PFSK-1 (cell line): ENCODE data around the gene HMG20B.

Experiments used
- FOXP2 ChIP-seq: optimal IDR thresholded peaks from 2 replicates; pipeline ENCODE3; 2011; ENCODE audit warnings: borderline replicate concordance, control low read depth, inconsistent platforms; ENCODE audit not compliant: insufficient read depth; ENCODE audit errors: extremely low read length, extremely low read depth
- POLR2AphosphoS5 ChIP-seq: IDR thresholded peaks from 2 replicates; pipeline ENCODE4 v1.6.1; 2012; ENCODE audit warnings: low read depth, mild to moderate bottlenecking, control low read depth, low read length, moderate library complexity
- REST ChIP-seq, 2 experiments: IDR thresholded peaks; 2 replicates each; pipeline versions ENCODE4 v1.6.1 to v1.8.0; 2011 to 2012; ENCODE audit warnings: low read depth in 2 of 2, low read length in 2 of 2, control low read depth in 1 of 2, inconsistent platforms in 1 of 2, mild to moderate bottlenecking in 1 of 2, moderate library complexity in 1 of 2; ENCODE audit not compliant: insufficient read depth in 1 of 2
- SIN3A ChIP-seq: IDR thresholded peaks from 2 replicates; pipeline ENCODE4 v1.6.1; 2012; ENCODE audit warnings: mild to moderate bottlenecking, low read length, moderate library complexity, borderline replicate concordance; ENCODE audit not compliant: insufficient read depth
- TAF1 ChIP-seq: IDR thresholded peaks from 2 replicates; pipeline ENCODE4 v1.6.1; 2012; ENCODE audit warnings: low read length, control low read depth, borderline replicate concordance; ENCODE audit not compliant: insufficient read depth

HMG20B gene

GRCh38 chr19:3573858-3574637 is 1.3 kb downstream of the HMG20B start:
- no peak for TF ChIP-seq TAF1
- no peak for TF ChIP-seq FOXP2
- no peak for TF ChIP-seq SIN3A
- no peak; the same call in 1 of the 2 replicates for TF ChIP-seq POLR2AphosphoS5

GRCh38 chr19:3575260-3575741 is 2.6 kb downstream of the HMG20B start:
- TF ChIP-seq POLR2AphosphoS5, result no peak
- no peak for TF ChIP-seq REST (IDR thresholded peaks at IDR 0.05; ENCODE audit: insufficient read depth in 1 of 2, low read depth in 2 of 2, low read length in 2 of 2)
- TF ChIP-seq FOXP2, result no peak
- TF ChIP-seq SIN3A, result no peak
- TF ChIP-seq TAF1, result no peak

GRCh38 chr19:3575949-3576673 is 3.4 kb downstream of the HMG20B start:
- TF ChIP-seq SIN3A, result no peak

- no peak for TF ChIP-seq FOXP2
- TF ChIP-seq TAF1, result no peak
- TF ChIP-seq REST (IDR thresholded peaks at IDR 0.05; ENCODE audit: insufficient read depth in 1 of 2, low read depth in 2 of 2, low read length in 2 of 2), result no peak
- no peak for TF ChIP-seq SIN3A
- TF ChIP-seq POLR2AphosphoS5, result no peak
These were observed 4.1 kb downstream of the HMG20B start for GRCh38 chr19:3576696-3577443.

- TF ChIP-seq SIN3A (no peak), REST (IDR thresholded peaks at IDR 0.05; ENCODE audit: insufficient read depth in 1 of 2, low read depth in 2 of 2, low read length in 2 of 2) (no peak), FOXP2 (no peak), POLR2AphosphoS5 (no peak), TAF1 (no peak)
These were observed 5.1 kb downstream of the HMG20B start for GRCh38 chr19:3577723-3578344.
